Measurements from ENCODE around the gene CUL5.

- TF ChIP-seq CTCF (conservative IDR thresholded peaks at IDR 0.05; ENCODE audit: low read length), result no peak
- no peak for TF ChIP-seq EZH2phosphoT487 (IDR thresholded peaks at IDR 0.05; ENCODE audit: borderline replicate concordance, low read depth, low read length)
Observed at GRCh38 chr11:108007819-108008218, 879 bp upstream of the CUL5 start.
